Measurements from ENCODE around the gene NINJ2.

GRCh38 chr12:613996-614395 lies 49.2 kb downstream of the NINJ2 start:
- TF ChIP-seq CTCF (IDR thresholded peaks at IDR 0.05) (no peak), MAX (IDR thresholded peaks at IDR 0.05; ENCODE audit: low read depth) (no peak), RFX5 (IDR thresholded peaks at IDR 0.05; ENCODE audit: low read length) (no peak), TAF1 (IDR thresholded peaks at IDR 0.05; ENCODE audit: borderline replicate concordance, low read depth, low read length) (no peak), EP300 (IDR thresholded peaks at IDR 0.05; ENCODE audit: borderline replicate concordance in 1 of 2, low read depth in 1 of 2, low read length in 1 of 2) (no peak)
